ENCODE measurements around the gene RNF111.
A peak's percentile ranks its signal among the peaks of the same experiment; 100 is the strongest.
"Not testable (repeated sequence)": the region's sequence is repeated elsewhere in the genome, so short reads cannot be mapped to it uniquely, and the experiment has no call there.

Gene RNF111

GRCh38 chr15:59059076-59059597 is 71.7 kb downstream of the RNF111 start:
- DNase-seq (ENCODE audit: low read depth): no peak

DNA sequence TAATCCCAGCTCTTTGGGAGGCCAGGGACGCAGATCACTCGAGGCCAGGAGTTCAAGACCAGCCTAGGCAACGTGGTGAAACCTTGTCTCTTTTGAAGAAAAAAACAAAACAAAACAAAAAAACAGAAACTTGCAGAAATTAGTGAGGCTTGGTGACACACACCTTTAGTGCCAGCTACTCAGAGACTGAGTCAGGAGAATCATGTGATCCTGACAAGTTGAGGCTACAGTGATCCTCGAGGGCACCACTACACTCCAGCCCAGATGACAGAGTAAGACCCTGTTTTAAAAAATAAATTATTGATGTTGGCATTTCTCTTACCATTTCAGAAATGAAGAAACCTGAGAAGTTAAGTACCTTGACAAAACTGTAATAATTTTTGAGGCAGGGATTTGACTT is 72.9 kb downstream of the RNF111 start:
- no peak for DNase-seq (ENCODE audit: low read depth)

DNA sequence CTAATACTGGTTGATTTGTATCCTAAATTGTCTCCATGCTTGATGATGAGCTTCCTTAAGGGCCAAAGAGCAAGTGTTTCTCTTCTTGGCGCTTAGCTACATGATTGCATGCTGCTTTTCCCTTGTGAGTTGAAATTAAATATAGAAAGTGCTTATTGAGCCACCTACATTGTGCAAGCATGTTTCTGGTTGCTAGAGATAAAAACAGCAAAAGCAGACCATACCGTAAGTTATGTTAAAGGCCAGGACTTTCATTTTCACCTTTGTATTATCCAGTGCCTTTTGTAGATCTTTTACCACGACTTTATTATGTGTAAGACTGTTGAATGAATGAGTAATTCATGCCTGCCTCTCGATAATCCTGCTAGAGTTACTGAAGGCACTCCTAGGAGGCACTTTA is 75.6 kb downstream of the RNF111 start:
- DNase-seq (ENCODE audit: low read depth): no peak

- DNase-seq (ENCODE audit: low read depth): no peak
These were observed 82.0 kb downstream of the RNF111 start for GRCh38 chr15:59069430-59069829.

DNA sequence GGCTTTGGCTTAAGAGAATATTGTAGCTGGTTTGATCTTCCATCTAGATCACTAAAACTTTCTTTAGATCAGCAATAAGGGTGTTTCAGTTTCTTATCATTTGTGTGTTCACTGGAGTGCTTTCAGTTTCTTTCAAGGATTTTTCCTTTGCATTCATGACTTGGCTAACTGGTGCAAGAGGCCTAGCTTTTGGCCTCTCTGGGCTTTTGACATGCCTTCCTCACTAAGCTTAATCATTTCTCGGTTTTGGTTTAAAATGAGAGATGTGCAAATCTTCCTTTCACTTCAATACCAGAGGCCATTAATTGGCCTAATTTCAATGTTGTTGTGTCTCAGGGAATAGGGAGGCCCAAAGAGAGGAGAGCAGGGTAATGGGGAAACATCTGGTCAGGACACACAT is 87.1 kb downstream of the RNF111 start:
- no peak for DNase-seq (ENCODE audit: low read depth)

DNA sequence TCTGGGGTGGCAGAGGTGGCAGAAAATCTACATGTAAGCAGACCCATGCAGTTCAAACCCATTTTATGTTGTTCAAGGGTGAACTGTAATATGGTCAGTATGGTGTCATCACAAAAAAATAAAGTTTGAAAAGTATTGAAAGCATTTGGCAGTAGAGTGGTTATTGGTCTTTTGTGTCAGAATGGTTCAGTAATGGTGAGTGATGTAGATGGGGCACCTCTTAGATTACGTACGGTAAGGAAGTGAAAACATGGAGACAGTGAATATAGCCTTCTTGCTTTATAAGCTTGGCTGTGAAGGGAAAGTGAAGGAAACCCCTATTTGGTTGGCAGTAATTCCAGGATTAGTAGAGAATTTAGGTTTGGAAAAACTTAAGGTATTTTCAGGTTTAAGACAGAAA is 100.3 kb downstream of the RNF111 start:
- no peak for DNase-seq (ENCODE audit: low read depth)

- DNase-seq (ENCODE audit: low read depth): no peak
These were observed 106.6 kb downstream of the RNF111 start for GRCh38 chr15:59094077-59094476.

DNA sequence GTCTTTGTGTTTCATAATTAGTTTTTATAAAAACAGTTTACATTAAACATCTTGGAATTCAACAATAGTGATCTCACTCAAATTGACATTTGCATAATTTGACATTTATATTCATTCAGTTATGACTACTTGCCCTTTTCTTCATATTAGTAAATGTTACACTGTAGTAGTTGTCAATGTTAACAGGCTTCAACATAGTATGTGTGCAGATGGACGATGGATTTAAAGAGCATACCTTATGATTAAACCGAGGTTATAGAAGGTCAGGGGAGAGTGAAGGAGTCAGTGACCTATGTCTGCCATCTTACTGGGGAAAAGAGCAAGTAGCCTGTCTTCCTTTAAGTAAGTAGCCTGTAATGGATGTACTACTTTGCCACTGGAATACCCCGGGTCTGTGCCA is 109.0 kb downstream of the RNF111 start:
- no peak for DNase-seq (ENCODE audit: low read depth)

- DNase-seq (ENCODE audit: low read depth): no peak
These were observed 111.8 kb downstream of the RNF111 start for GRCh38 chr15:59099162-59099685.

DNA sequence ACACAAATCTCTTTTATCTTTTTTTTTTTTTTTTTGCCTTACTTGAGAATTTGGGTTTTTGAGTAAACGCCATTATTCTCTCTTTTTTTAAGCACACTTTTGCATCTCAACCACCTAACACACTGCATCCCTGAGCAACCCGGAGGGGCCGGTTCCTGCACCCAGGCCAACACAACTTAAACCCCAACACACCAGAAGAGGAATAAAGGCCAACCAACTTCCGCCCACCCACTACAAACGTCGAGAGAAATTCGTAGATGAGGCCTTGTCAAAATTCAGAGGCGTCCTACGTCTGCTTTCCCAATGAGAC is 117.1 kb downstream of the RNF111 start:
- no peak for DNase-seq (ENCODE audit: low read depth)

GRCh38 chr15:59104912-59105732 is 117.7 kb downstream of the RNF111 start, which contains the start of gene CCNB2:
CCNB2 (plus strand) TSS chr15:59105146; CDS start chr15:59105269, 123 bp downstream.
- peak; percentile 59 for DNase-seq (ENCODE audit: low read depth)

DNA sequence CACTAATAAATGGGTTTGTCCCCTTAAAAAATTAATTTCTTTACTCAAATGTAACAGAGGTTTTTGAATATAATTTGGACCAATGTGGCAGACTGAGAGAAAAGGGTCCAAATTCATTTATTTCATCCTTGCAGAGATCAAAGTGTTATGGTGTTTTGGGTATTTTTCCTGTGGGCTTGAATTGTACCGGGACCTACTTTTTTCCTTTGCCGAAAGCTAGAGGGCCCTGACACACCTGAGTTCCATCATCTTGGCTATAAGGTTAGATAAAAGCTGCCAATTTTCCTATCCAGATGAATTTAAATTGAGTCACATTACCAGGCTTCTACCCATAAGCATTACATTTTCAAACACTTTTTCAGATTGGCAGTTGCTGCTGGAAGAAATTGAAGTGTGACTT is 118.4 kb downstream of the RNF111 start:
- DNase-seq (ENCODE audit: low read depth): no peak

DNA sequence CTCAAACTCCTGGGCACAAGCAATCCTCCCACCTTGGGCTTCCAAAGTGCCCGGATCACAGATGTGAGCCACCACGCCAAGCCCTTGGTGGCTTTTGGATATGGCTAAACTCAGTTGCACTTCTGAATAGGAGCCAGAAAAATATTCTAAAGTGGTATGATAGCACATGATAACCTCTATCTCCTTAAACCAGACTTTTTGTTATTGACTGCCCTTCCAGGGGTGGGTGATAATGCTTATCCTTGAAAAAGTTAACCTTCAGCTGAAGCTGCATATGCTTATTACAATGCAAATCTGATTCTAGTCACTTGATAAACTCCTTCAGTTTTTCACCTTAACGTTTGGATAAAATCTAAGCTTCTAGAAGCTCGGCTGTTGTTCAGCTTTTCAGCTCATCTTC is 123.8 kb downstream of the RNF111 start:
- no peak for DNase-seq (ENCODE audit: low read depth)

DNA sequence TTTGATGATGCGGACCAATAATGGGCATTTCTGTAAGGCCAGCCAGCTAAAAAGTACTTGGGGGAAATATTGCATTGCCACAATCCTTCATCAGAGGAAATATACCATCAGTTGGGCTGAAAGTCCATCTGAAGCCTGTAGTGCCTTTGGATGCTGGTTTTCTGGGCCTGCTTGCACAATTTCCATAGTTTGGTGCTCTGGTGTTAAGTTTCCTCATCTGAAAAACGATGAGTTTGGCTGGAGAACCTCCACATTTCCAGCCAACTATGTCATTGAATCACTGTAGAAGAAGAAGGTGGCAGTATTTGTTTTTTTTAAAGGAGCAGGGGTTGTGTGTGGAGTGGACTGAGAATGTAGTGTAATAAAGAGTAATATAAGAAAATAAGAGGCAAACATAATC is 127.6 kb downstream of the RNF111 start:
- DNase-seq (ENCODE audit: low read depth): no peak

GRCh38 chr15:59116141-59116540 is 128.7 kb downstream of the RNF111 start:
- DNase-seq (ENCODE audit: low read depth): no peak

- DNase-seq (ENCODE audit: low read depth): no peak
These were observed 129.3 kb downstream of the RNF111 start for GRCh38 chr15:59116771-59117170.

DNA sequence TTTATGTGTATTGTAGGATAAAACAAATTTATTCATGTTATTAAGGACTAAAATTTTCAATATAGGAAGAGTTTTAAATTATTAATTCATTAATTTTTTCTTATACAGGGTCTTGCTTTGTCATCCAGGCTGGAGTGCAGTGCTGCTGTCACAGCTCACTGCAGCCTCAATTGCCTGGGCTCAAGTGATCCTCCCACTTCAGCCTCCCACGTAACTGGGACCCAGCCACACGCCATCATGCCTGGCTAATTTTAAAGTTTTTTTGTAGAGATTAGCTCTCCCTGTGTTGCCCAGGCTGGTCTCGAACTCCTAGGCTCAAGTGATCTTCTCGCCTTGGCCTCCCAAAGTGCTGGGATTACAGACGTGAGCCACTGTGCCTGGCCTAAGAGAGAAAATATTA is 132.2 kb downstream of the RNF111 start:
- DNase-seq (ENCODE audit: low read depth): no peak

DNA sequence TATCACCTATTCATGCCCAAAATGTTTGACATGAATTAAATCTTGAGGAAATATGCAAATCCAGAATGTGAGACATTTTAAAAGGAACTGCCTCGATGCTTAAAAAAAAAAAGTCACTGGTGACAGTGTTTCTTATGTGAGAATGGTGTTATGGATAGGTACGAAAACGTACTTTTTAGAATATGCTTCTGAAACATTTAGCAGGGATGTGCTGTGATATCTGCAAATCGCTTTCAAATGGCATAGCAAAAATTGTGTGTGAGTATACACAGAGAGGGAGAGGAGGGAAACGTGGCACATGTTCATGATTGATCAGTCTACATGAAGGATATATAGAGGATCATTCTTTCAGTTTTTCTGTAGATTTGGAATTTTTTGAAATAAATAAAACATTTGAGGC is 133.5 kb downstream of the RNF111 start:
- DNase-seq (ENCODE audit: low read depth): no peak

- no peak for DNase-seq (ENCODE audit: low read depth)
These were observed 136.8 kb downstream of the RNF111 start for GRCh38 chr15:59124261-59124660.

DNA sequence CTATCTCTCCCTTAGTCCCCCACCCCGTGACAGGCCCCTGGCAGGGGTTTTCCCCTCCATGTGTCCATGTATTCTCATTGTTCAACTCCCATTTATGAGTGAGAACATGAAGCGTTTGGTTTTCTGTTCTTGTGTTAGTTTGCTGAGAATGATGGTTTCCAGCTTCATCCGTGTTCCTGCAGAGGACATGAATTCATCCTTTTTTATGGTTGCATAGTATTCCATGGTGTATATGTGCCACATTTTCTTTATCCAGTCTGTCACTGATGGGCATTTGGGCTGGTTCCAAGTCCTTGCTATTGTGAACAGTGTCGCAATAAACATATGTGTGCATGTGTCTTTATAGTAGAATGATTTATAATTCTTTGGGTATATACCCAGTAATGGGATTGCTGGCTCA is 138.2 kb downstream of the RNF111 start:
- DNase-seq (ENCODE audit: low read depth): not testable (repeated sequence)

- DNase-seq (ENCODE audit: low read depth): not testable (repeated sequence)
These were observed 139.8 kb downstream of the RNF111 start for GRCh38 chr15:59127255-59127654.

GRCh38 chr15:59131456-59131855 is 144.0 kb downstream of the RNF111 start:
- no peak for DNase-seq (ENCODE audit: low read depth)

GRCh38 chr15:59131969-59132562 is 144.6 kb downstream of the RNF111 start:
- no peak for DNase-seq (ENCODE audit: low read depth)
